Dendritic cell treated with granulocyte-macrophage colony-stimulating factor and Interleukin-4, amounts not matched to agents 40 ng/mL and 50 ng/mL, for 4 days (primary cell): ENCODE results near the gene ZBTB11.
"Not testable (repeated sequence)": the region's sequence is repeated elsewhere in the genome, so short reads cannot be mapped to it uniquely, and the experiment has no call there.

ENCODE experiments used
- H3K27ac Mint-ChIP-seq: one replicate; pipeline ENCODE4 v1.8.0; 2022; ENCODE audit warnings: mild to moderate bottlenecking, mixed read lengths
- H3K27me3 Mint-ChIP-seq: one replicate; pipeline ENCODE4 v1.8.0; 2022; ENCODE audit warnings: mild to moderate bottlenecking, mixed read lengths
- H3K36me3 Mint-ChIP-seq: one replicate; pipeline ENCODE4 v1.8.0; 2022; ENCODE audit warnings: low read depth, mixed read lengths
- H3K4me1 Mint-ChIP-seq: one replicate; pipeline ENCODE4 v1.8.0; 2022; ENCODE audit warnings: low read depth, mixed read lengths
- H3K4me3 Mint-ChIP-seq: one replicate; pipeline ENCODE4 v1.8.0; 2022; ENCODE audit warnings: mild to moderate bottlenecking, moderate library complexity, mixed read lengths
- H3K9me3 Mint-ChIP-seq: one replicate; pipeline ENCODE4 v1.8.0; 2022; ENCODE audit warnings: mixed read lengths
- intact Hi-C: fragments of 100-400 bp; cut with micrococcal nuclease; formaldehyde crosslinking; loops from one replicate; pipeline ENCODE4 v1.15.0; 2022

ZBTB11 gene

DNA sequence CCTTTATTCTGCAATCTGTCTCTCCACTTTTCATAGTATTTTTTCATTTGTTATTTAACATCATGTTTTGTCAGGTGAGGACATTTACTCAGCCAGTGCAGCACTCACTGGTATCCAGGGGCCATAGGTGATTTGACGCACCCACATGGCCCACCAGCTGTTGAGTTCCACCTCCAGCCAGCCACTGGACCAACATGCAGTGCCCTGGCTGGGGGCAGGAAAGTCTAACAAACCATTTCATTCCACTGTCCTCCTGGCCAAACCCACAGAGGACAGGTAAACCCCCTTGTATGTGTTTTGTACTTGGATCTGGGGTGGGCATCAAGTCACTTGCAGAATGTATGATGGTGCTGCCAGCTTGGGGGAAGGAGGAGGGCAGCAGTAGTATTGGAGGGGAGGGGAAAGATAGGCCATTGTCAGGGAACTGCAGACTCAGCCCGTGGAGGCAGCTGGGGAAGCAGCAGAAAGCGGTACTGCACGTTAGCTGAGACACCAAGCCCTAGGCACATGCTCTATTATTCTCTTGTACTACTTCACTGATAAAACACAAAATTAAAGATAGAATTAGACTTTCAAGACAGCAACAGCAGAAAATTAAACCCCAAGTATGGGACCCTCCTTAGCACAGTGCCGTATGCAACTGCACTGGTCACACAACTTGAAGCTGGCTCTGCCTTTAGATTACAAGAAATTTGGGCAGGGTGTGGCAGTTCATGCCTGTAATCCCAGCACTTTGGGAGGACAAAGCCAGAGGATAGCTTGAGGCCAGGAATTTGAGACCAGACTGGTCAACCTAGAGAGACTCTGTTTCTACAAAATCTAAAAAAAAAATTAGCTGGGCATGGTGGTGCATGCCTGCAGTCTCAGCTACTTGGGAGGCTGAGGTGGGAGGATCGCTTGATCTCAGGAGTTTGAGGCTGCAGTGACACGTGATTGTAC lies 25.0 kb upstream of the ZBTB11 start:
- Mint-ChIP-seq H3K36me3 (no peaks in the 10 kb centered on the region), H3K4me1 (no peaks in the 10 kb centered on the region), H3K4me3 (no peak overlapping the region), H3K27me3 (no peaks in the 10 kb centered on the region), H3K27ac (no peak overlapping the region), H3K9me3 (no peaks in the 10 kb centered on the region)
- intact Hi-C loops = loop anchor here (10.0 kb wide), 1 partner anchor 523 kb away; no protein-coding TSS in a partner anchor

DNA sequence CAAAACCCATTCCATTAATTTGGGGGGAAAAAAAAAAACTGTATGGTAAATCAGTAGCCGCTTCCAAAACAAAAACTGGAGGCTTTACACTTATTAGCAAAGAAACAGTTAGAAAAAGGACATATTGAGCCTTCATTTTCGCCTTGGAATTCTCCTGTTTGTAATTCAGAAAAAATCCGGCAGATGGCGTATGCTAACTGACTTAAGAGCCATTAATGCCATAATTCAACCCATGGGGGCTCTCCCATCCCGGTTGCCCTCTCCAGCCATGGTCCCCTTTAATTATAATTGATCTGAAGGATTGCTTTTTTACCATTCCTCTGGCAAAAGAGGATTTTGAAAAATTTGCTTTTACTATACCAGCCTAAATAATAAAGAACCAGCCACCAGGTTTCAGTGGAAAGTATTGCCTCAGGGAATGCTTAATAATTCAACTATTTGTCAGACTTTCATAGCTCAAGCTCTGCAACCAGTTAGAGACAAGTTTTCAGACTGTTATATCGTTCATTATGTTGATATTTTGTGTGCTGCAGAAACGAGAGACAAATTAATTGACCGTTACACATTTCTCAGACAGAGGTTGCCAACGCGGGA lies 18.9 kb upstream of the ZBTB11 start:
- Mint-ChIP-seq H3K4me1 (peaks cover 4% of the 10 kb centered on the region), H3K27me3 (no peaks in the 10 kb centered on the region), H3K9me3 (no peaks in the 10 kb centered on the region), H3K27ac (no peak overlapping the region), H3K4me3 (no peak overlapping the region), H3K36me3 (no peaks in the 10 kb centered on the region)
- intact Hi-C loops = loop anchor here (5.0 kb wide), 1 partner anchor 106 kb away; no protein-coding TSS in a partner anchor

DNA sequence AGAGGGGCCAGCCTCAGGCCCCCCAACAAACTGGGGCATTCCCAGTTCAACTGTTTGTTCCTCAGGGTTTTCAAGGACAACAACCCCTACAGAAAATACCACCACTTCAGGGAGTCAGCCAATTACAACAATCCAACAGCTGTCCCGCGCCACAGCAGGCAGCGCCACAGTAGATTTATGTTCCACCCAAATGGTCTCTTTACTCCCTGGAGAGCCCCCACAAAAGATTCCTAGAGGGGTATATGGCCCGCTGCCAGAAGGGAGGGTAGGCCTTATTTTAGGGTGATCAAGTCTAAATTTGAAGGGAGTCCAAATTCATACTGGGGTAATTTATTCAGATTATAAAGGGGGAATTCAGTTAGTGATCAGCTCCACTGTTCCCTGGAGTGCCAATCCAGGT lies 17.9 kb upstream of the ZBTB11 start:
- not testable (repeated sequence) for H3K27me3 Mint-ChIP-seq, H3K4me3 Mint-ChIP-seq, H3K27ac Mint-ChIP-seq, H3K36me3 Mint-ChIP-seq, H3K9me3 Mint-ChIP-seq
- intact Hi-C loops = loop anchor here (5.0 kb wide), 1 partner anchor 107 kb away; no protein-coding TSS in a partner anchor
- peaks cover 12% of the 10 kb centered on the region for H3K4me1 Mint-ChIP-seq

DNA sequence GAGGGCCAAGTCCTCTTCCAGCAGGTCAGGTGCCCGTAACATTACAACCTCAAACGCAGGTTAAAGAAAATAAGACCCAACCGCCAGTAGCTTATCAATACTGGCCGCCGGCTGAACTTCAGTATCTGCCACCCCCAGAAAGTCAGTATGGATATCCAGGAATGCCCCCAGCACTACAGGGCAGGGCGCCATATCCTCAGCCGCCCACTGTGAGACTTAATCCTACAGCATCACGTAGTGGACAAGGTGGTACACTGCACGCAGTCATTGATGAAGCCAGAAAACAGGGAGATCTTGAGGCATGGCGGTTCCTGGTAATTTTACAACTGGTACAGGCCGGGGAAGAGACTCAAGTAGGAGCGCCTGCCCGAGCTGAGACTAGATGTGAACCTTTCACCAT lies 16.6 kb upstream of the ZBTB11 start:
- H3K36me3 Mint-ChIP-seq, H3K27ac Mint-ChIP-seq, H3K4me3 Mint-ChIP-seq, H3K9me3 Mint-ChIP-seq, intact Hi-C loops, H3K27me3 Mint-ChIP-seq: not testable (repeated sequence)
- H3K4me1 Mint-ChIP-seq = peaks cover 21% of the 10 kb centered on the region

GRCh38 chr3:101691685-101692671 lies 15.0 kb upstream of the ZBTB11 start:
- H3K4me3 Mint-ChIP-seq, H3K36me3 Mint-ChIP-seq, H3K27me3 Mint-ChIP-seq, H3K27ac Mint-ChIP-seq, H3K9me3 Mint-ChIP-seq, intact Hi-C loops: not testable (repeated sequence)
- peaks cover 27% of the 10 kb centered on the region for H3K4me1 Mint-ChIP-seq

DNA sequence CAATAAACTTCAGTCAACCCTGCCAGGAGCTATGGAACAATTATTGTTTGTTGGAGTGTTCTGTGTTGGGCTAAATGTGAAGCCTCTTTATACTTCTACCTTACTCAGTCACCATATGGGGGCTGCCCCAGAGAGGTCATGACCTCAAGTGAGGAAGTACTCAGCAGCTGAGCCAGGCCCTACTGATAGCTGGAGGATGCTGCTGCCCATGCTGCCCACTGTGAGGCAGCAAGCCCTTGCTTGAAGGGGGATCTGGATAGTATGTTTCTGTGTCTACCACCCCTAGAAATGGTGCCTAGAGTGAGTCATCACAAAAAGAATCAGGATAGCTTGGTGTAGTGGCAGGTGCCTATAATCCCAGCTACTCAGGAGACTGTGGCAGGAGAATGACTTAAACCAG lies 14.0 kb upstream of the ZBTB11 start:
- peaks cover 11% of the 10 kb centered on the region for H3K36me3 Mint-ChIP-seq
- H3K27me3 Mint-ChIP-seq = no peaks in the 10 kb centered on the region
- no peaks in the 10 kb centered on the region for H3K9me3 Mint-ChIP-seq
- intact Hi-C loops = no loop called here
- no peak overlapping the region for H3K4me3 Mint-ChIP-seq
- peaks cover 27% of the 10 kb centered on the region for H3K4me1 Mint-ChIP-seq
- H3K27ac Mint-ChIP-seq = no peak overlapping the region

DNA sequence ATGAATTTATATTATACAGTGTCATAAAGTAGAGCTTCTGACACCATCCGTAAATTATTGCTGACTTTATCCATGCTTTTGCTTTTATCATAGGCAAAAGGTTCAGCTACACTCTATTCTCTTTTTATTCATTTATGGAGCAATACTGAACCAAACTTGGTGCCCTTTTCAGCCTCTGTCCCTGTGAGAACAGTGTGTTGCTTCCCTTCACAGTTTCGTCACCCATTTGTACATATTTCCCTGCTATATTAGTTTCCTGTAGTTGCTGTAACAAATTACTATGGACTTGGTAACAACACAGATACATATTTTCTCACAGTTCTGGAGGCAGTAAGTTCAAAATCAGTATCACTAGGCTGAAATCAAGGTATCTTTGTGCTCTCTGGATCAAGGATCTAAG lies 12.4 kb upstream of the ZBTB11 start:
- peak overlapping the region; percentile 65 for H3K27ac Mint-ChIP-seq
- H3K36me3 Mint-ChIP-seq = peaks cover 27% of the 10 kb centered on the region
- intact Hi-C loops = no loop called here
- H3K27me3 Mint-ChIP-seq = no peaks in the 10 kb centered on the region
- no peak overlapping the region for H3K4me3 Mint-ChIP-seq
- H3K9me3 Mint-ChIP-seq = no peaks in the 10 kb centered on the region
- peaks cover 38% of the 10 kb centered on the region for H3K4me1 Mint-ChIP-seq

DNA sequence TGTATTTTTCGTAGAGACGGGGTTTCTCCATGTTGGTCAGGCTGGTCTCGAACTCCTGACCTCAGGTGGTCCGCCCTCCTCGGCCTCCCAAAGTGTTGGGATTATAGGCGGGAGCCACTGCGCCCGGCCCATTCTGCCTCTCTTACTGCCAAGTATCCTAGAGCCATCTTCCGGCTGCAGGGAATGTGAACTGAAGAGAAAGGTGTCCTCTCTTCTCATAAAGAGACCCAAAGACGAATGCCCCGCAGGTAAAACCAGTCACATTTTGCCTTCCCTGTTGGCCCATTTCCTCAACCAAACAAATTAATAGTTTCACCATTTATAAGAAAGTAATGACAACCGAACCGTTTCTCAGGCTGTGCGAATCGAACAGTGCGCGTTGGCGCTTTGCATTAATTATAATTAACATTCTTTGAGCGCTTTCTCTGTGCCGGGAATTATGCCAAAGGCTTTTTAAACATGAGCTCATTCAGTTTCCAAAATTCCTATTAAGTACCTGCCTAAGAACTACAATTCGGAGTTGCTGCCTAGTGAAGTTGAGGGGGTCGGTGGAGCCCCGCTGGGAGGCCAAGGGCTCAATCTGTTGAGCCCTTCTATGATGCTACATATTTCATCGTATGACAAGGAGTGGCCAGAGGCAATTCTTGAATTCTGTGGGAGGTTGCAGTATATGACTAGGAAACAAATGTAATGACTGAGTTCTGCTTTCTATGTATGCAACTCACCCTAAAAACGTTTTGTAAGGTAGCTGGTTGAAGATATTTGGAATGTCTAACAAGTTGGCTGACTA lies 10.4 kb upstream of the ZBTB11 start:
- Mint-ChIP-seq H3K27ac (peak overlapping the region; percentile 99), H3K4me1 (peaks cover 38% of the 10 kb centered on the region), H3K9me3 (no peaks in the 10 kb centered on the region), H3K36me3 (peaks cover 41% of the 10 kb centered on the region), H3K27me3 (no peaks in the 10 kb centered on the region), H3K4me3 (peak overlapping the region; percentile 97)
- intact Hi-C loops = loop anchor here (2.0 kb wide), 1 partner anchor 37 kb away; the partner anchor contains the start of gene CEP97

DNA sequence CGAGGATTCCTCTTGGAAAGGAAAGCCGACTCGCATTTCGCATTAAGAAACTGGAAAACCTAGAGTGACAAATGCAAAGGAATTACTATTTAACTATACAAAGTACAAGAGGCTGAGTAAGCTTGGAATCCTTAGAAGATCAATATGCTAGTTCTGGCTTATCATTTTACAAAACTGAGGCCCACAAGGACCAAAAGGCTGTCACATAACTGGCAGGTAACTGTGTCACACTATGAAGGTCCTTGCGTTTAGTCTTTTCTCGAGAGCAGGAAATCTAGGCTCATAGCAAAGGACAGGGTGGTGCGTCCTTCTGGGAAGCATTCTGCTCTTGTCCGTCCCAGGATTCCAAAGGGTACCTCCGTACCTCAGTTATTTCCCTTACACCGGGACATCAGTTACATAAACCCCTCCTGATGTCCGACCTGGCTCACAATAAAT lies 9.0 kb upstream of the ZBTB11 start:
- H3K27ac Mint-ChIP-seq = peak overlapping the region; percentile 99
- H3K36me3 Mint-ChIP-seq = peaks cover 55% of the 10 kb centered on the region
- peak overlapping the region; percentile 97 for H3K4me3 Mint-ChIP-seq
- H3K9me3 Mint-ChIP-seq = no peaks in the 10 kb centered on the region
- H3K27me3 Mint-ChIP-seq = no peaks in the 10 kb centered on the region
- peaks cover 45% of the 10 kb centered on the region for H3K4me1 Mint-ChIP-seq
- intact Hi-C loops = loop anchor here (1.0 to 2.0 kb wide), 2 partner anchors 9 to 39 kb away; partner anchors contain the start of genes CEP97 and ZBTB11

GRCh38 chr3:101685050-101685400 lies 8.1 kb upstream of the ZBTB11 start:
- peaks cover 39% of the 10 kb centered on the region for H3K4me1 Mint-ChIP-seq
- peaks cover 64% of the 10 kb centered on the region for H3K36me3 Mint-ChIP-seq
- no peaks in the 10 kb centered on the region for H3K27me3 Mint-ChIP-seq
- intact Hi-C loops = no loop called here
- H3K27ac Mint-ChIP-seq = peak overlapping the region; percentile 99
- no peaks in the 10 kb centered on the region for H3K9me3 Mint-ChIP-seq
- peak overlapping the region; percentile 97 for H3K4me3 Mint-ChIP-seq

DNA sequence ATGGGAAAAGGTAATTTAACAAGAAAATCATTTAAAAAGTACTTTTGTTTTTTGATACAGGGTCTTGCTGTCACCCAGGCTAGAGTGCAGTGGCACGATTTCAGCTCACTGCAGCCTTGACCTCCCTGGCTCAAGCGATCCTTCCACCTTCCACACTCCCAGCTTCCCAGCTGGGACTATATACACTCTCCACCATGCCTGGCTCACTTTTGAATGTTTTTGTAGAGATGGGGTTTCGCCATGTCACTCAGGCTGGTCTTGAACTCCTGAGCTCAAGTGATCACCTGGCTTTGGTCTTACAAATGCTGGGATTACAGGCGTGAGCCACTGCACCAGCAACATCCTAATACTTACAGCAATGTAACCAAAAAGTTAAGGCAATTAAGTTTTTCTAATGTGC lies 3.5 kb upstream of the ZBTB11 start:
- intact Hi-C loops = no loop called here
- Mint-ChIP-seq H3K4me3 (no peak overlapping the region), H3K27me3 (no peaks in the 10 kb centered on the region), H3K36me3 (peaks cover 74% of the 10 kb centered on the region), H3K27ac (peak overlapping the region; percentile 41), H3K4me1 (peaks cover 34% of the 10 kb centered on the region), H3K9me3 (no peaks in the 10 kb centered on the region)

GRCh38 chr3:101678837-101679236 lies 1.9 kb upstream of the ZBTB11 start:
- H3K4me1 Mint-ChIP-seq = peaks cover 37% of the 10 kb centered on the region
- H3K36me3 Mint-ChIP-seq = peaks cover 63% of the 10 kb centered on the region
- not testable (repeated sequence) for H3K27me3 Mint-ChIP-seq, H3K27ac Mint-ChIP-seq, H3K4me3 Mint-ChIP-seq, H3K9me3 Mint-ChIP-seq
- intact Hi-C loops = loop anchor here (5.0 kb wide), 1 partner anchor 1417 kb away; the partner anchor contains the start of gene TBC1D23
